Measurements from ENCODE around the gene SHISA5. TPM values are rescaled to one million over a fixed set of nuclear protein-coding genes. Genes with fewer than 3 reads are reported as not detected.
A peak's percentile ranks its signal among the peaks of the same experiment; 100 is the strongest.

The SHISA5 gene
- total RNA-seq, 1 experiment from 2014 or later, result 174 TPM

DNA sequence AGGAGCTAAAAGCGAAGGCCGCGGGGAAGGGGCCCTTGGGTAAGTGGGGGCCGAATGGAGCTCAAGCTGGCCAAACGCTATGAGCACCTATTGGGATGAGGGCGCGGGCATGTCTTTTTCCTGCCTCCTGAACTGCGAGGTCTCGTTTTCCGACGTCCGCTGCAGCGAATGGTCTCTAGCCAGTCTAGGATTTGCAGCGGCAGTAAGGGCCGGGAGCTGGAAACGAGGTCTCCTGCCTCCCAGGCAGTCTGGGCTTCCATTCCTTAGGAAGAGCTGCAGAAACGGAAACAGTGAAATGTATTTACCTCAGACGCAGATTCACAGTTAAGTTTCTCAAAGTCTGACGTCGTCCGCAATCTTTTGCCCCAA lies 63.4 kb downstream of the SHISA5 start:
- H4K5ac ChIP-seq (ENCODE audit: insufficient read length, low read depth, low read length), result no peak overlapping the region
- peaks cover 5% of the 10 kb centered on the region for H3K79me1 ChIP-seq (ENCODE audit: insufficient read depth, low read depth, low read length, poor library complexity, severe bottlenecking)
- H2BK120ac ChIP-seq (ENCODE audit: low read depth, low read length, poor library complexity, severe bottlenecking), result no peak overlapping the region
- Mint-ChIP-seq H3K27me3 (ENCODE audit: low read depth) (no peaks in the 10 kb centered on the region), H3K4me1 (peaks cover 12 to 21% of the 10 kb centered on the region in 2 experiments), H3K27ac (peak overlapping the region; percentile 98 to 99 (median 99); a peak in 6 of 7 replicates), H3K9me3 (no peaks in the 10 kb centered on the region), H3K36me3 (ENCODE audit: insufficient read depth in 1 of 3, low read depth in 3 of 3) (peaks cover 18 to 47% (median 26%) of the 10 kb centered on the region in 3 experiments; a peak in 6 of 7 replicates), H3K4me3 (peak overlapping the region; percentile 93 to 99)
- H2AK5ac ChIP-seq (ENCODE audit: insufficient read length, low read length), result no peak overlapping the region
- no peak overlapping the region for H2BK20ac ChIP-seq (ENCODE audit: low read depth, low read length, poor library complexity, severe bottlenecking)
- no peaks in the 10 kb centered on the region for H3K23me2 ChIP-seq (ENCODE audit: insufficient read length, low read depth, low read length, poor library complexity, severe bottlenecking)
- no peak overlapping the region for H2BK15ac ChIP-seq (ENCODE audit: low read depth, low read length)
- no peaks in the 10 kb centered on the region for H3K27me3 ChIP-seq (ENCODE audit: insufficient read depth, low read length)
- no peak overlapping the region for H3K27ac ChIP-seq (ENCODE audit: insufficient read length, low read depth, low read length)
- no peak overlapping the region for H3T11ph ChIP-seq (ENCODE audit: low read length)
- H3K9me3 ChIP-seq (ENCODE audit: control insufficient read depth, low read depth, low read length), result no peaks in the 10 kb centered on the region
- no peak for DNase-seq
- peak overlapping the region; percentile 89 for H3K4me2 ChIP-seq (ENCODE audit: insufficient read depth, insufficient read length, low read length)
- peak overlapping the region; percentile 95 for H3K9ac ChIP-seq (ENCODE audit: extremely low read depth, insufficient read length, low read length)
- TF ChIP-seq, protein P1, sequence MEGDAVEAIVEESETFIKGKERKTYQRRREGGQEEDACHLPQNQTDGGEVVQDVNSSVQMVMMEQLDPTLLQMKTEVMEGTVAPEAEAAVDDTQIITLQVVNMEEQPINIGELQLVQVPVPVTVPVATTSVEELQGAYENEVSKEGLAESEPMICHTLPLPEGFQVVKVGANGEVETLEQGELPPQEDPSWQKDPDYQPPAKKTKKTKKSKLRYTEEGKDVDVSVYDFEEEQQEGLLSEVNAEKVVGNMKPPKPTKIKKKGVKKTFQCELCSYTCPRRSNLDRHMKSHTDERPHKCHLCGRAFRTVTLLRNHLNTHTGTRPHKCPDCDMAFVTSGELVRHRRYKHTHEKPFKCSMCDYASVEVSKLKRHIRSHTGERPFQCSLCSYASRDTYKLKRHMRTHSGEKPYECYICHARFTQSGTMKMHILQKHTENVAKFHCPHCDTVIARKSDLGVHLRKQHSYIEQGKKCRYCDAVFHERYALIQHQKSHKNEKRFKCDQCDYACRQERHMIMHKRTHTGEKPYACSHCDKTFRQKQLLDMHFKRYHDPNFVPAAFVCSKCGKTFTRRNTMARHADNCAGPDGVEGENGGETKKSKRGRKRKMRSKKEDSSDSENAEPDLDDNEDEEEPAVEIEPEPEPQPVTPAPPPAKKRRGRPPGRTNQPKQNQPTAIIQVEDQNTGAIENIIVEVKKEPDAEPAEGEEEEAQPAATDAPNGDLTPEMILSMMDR (conservative IDR thresholded peaks at IDR 0.05), result no peak
- no peak overlapping the region for H3K4ac ChIP-seq (ENCODE audit: low read depth, low read length)
- no peak overlapping the region for H2BK12ac ChIP-seq (ENCODE audit: insufficient read length, low read depth, low read length)
- H4K8ac ChIP-seq (replicated peaks; ENCODE audit: insufficient read length, low read depth, low read length), result no peak overlapping the region
- H3K79me2 ChIP-seq (ENCODE audit: insufficient read depth, low read length), result peaks cover 5% of the 10 kb centered on the region; the same call in 1 of the 2 replicates
- no peak overlapping the region for H3K56ac ChIP-seq (ENCODE audit: insufficient read length, low read depth, low read length)
- no peak overlapping the region for H4K91ac ChIP-seq (ENCODE audit: insufficient read length, low read depth, low read length)
- peak overlapping the region; percentile 81 for H3K18ac ChIP-seq (ENCODE audit: insufficient read length, low read depth, low read length)
- WGBS (ENCODE audit: extremely low coverage, insufficient read length, low lambda C conversion rate), result no CpG with 5 or more reads among the region's 21 CpGs
- peaks cover 3% of the 10 kb centered on the region; the same call in 1 of the 2 replicates for H3K4me1 ChIP-seq (ENCODE audit: insufficient read depth, low read length)
- no peak overlapping the region for H2BK5ac ChIP-seq (ENCODE audit: insufficient read length, low read length)
- no peaks in the 10 kb centered on the region for H4K20me1 ChIP-seq (ENCODE audit: control insufficient read depth, insufficient read depth, insufficient read length)
- H3K14ac ChIP-seq (ENCODE audit: insufficient read depth, low read length), result peak overlapping the region; percentile 94
- no peak overlapping the region for H2AFZ ChIP-seq (ENCODE audit: low read length)
- no peak overlapping the region for H3K23ac ChIP-seq (ENCODE audit: insufficient read length, low read depth, low read length)

Measured in H9 (cell line).